ENCODE measurements around the gene HECTD2. TPM values are rescaled to one million over a fixed set of nuclear protein-coding genes. Genes with fewer than 3 reads are reported as not detected.
A peak's percentile ranks its signal among the peaks of the same experiment; 100 is the strongest.

Gene HECTD2
- total RNA-seq, 6 experiments from 2014 or later, result 1.5 to 3.7 (median 3.1) TPM

DNA sequence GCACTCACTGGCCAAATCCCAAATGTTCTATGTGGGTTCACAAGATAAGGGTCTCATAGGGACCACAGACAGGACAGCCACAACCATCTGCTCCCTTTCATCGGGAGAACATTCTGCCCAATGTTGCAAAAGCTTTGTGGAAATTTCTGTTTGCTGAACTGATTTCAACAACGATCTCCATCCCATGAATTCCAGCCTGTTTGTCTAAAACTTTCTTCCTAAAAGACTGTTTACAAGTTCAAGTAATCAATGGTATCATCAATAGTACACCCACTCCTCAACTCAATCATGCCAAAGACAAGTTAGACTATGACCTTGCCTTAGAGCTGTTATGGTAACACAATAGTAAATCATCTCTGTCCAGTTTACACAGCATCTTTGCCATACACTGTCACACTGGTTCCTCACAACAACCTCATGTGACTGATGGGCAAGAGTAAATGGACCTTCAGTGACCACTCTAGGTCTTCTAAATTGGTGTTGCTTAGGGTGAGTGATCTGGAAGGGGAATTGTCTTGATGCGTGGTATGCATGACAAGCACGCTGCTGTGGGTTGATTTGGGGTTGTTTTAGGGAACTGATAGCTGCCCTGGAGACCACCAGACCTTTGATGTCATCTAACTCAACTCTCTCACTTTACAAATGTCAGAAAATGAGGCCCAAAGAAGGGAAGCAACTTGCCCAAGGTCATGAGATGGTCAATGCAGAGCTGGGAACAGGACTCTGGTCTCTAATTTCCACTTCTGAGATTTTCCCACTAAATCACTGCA is 127.7 kb downstream of the HECTD2 start:
- intact Hi-C loops (cut with DNase I), result no loop called here
- ATAC-seq, result peak; percentile 73 to 89 (median 84)

DNA sequence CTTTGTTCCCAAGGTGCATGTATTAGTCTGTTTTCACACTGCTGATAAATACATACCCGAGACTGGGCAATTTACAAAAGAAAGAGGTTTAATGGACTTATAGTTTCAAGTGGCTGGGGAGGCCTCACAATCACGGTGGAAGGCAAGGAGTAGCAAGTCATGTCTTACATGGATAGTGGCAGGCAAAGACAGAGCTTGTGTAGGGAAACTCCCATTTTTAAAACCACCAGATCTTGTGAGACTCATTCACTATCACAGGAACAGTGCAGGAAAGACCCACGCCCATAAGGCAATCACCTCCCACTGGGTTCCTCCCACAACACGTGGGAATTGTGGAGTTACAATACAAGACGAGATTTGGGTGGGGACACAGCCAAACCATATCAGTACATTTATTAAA is 129.8 kb downstream of the HECTD2 start:
- 84% methylated on average over 5 of the region's 5 CpGs for WGBS (ENCODE audit: insufficient coverage, low coverage, low lambda C conversion rate, missing lambda C conversion rate)
- H3K36me3 ChIP-seq, result no peaks in the 10 kb centered on the region
- peaks cover 0 to 21% (median 7%) of the 10 kb centered on the region in 4 donors for H3K4me1 ChIP-seq
- H3K9me3 ChIP-seq, result no peaks in the 10 kb centered on the region
- no peaks in the 10 kb centered on the region for H3K27me3 ChIP-seq
- DNase-seq (no peak), ATAC-seq (no peak)
- H3K27ac ChIP-seq, result no peak overlapping the region
- no peak overlapping the region for H3K4me3 ChIP-seq
- intact Hi-C loops (cut with DNase I), result loop anchor here (10.0 kb wide), 2 partner anchors 45 to 55 kb away; no protein-coding TSS in a partner anchor
- TF ChIP-seq, protein P1, sequence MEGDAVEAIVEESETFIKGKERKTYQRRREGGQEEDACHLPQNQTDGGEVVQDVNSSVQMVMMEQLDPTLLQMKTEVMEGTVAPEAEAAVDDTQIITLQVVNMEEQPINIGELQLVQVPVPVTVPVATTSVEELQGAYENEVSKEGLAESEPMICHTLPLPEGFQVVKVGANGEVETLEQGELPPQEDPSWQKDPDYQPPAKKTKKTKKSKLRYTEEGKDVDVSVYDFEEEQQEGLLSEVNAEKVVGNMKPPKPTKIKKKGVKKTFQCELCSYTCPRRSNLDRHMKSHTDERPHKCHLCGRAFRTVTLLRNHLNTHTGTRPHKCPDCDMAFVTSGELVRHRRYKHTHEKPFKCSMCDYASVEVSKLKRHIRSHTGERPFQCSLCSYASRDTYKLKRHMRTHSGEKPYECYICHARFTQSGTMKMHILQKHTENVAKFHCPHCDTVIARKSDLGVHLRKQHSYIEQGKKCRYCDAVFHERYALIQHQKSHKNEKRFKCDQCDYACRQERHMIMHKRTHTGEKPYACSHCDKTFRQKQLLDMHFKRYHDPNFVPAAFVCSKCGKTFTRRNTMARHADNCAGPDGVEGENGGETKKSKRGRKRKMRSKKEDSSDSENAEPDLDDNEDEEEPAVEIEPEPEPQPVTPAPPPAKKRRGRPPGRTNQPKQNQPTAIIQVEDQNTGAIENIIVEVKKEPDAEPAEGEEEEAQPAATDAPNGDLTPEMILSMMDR (IDR thresholded peaks at IDR 0.05), result no peak
- no peak for TF ChIP-seq POLR2A (IDR thresholded peaks at IDR 0.05)

More for the DNA sequence above, 127.7 kb downstream of the HECTD2 start:
- H3K4me1 ChIP-seq, result peaks cover 0 to 21% (median 7%) of the 10 kb centered on the region in 4 donors
- 56% methylated on average over 4 of the region's 4 CpGs for WGBS (ENCODE audit: insufficient coverage, low coverage, low lambda C conversion rate, missing lambda C conversion rate)
- TF ChIP-seq, protein P1 (IDR thresholded peaks at IDR 0.05), result no peak
- no peak for TF ChIP-seq POLR2A (IDR thresholded peaks at IDR 0.05)
- H3K27me3 ChIP-seq, result no peaks in the 10 kb centered on the region
- DNase-seq, result no peak
- no peak overlapping the region for H3K4me3 ChIP-seq
- no peaks in the 10 kb centered on the region for H3K9me3 ChIP-seq
- H3K27ac ChIP-seq, result peak overlapping the region in 2 of 3 donors; percentile 25 to 55
- no peaks in the 10 kb centered on the region for H3K36me3 ChIP-seq

DNA sequence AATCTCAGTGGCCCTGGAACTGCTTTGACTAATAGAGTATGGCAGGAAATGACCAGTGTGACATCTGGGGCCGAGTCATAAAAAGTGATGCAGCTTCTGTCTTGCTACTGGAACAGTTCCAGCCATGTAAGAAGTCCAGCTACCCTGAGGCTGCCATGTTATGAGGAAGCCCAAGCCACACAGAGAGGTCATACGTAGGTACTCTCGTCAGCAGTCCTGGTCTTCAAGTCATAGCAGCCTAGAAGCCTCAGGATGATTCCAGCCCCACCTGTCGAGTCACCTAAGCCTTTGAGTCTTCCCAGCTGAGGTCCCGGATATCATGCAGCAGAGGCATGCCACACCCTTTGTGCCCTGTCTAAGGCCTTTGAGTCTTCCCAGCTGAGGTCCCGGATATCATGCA is 130.6 kb downstream of the HECTD2 start:
- no peak overlapping the region for H3K27ac ChIP-seq
- H3K9me3 ChIP-seq, result no peaks in the 10 kb centered on the region
- H3K27me3 ChIP-seq, result no peaks in the 10 kb centered on the region
- no peak overlapping the region for H3K4me3 ChIP-seq
- no peak for TF ChIP-seq POLR2A (IDR thresholded peaks at IDR 0.05)
- TF ChIP-seq, protein P1 (IDR thresholded peaks at IDR 0.05), result no peak
- H3K4me1 ChIP-seq, result peaks cover 0 to 21% (median 7%) of the 10 kb centered on the region in 4 donors
- ATAC-seq (no peak), DNase-seq (no peak)
- 84% methylated on average over 3 of the region's 6 CpGs for WGBS (ENCODE audit: insufficient coverage, low coverage, low lambda C conversion rate, missing lambda C conversion rate)
- intact Hi-C loops (cut with DNase I), result loop anchor here (10.0 kb wide), 2 partner anchors 46 to 56 kb away; no protein-coding TSS in a partner anchor
- no peaks in the 10 kb centered on the region for H3K36me3 ChIP-seq

DNA sequence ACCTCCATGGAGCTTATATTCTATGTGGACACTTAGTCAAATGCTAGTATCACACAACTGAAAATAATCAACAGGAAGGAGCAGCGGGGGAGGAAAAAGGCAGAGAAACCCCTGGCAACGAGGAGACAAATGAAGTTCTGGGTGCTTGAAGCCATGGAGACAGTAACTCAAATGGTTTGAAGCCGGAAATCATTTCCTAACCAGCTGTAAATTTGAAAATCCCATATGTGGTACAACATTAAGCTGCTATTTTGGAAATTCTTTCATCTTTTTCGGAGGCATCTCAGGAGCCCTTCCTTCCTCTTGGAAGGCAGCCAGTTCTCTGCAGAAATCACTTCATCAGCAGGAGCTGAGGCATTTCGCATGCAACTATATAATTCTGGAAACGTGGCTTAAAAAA is 131.3 kb downstream of the HECTD2 start:
- Histone ChIP-seq H3K4me1 (peaks cover 0 to 17% (median 5%) of the 10 kb centered on the region in 4 donors), H3K27me3 (no peaks in the 10 kb centered on the region), H3K27ac (no peak overlapping the region), H3K36me3 (no peaks in the 10 kb centered on the region), H3K9me3 (no peaks in the 10 kb centered on the region), H3K4me3 (no peak overlapping the region)
- WGBS (ENCODE audit: insufficient coverage, low coverage, low lambda C conversion rate, missing lambda C conversion rate), result 56% methylated on average over 5 of the region's 6 CpGs
- no peak for TF ChIP-seq POLR2A (IDR thresholded peaks at IDR 0.05)
- TF ChIP-seq, protein P1 (IDR thresholded peaks at IDR 0.05), result no peak
- intact Hi-C loops (cut with DNase I), result loop anchor here (10.0 kb wide), 2 partner anchors 47 to 57 kb away; no protein-coding TSS in a partner anchor
- ATAC-seq (no peak), DNase-seq (no peak)

All from right lobe of liver (tissue), 6 donors.